GM19193 (cell line): ENCODE data around the gene C20orf202.

ENCODE experiments used
- POLR2A ChIP-seq: IDR thresholded peaks from 4 replicates; pipeline ENCODE4 v1.6.1; 2011; ENCODE audit not compliant: insufficient read depth, insufficient read length; ENCODE audit errors: extremely low read depth

C20orf202 gene

DNA sequence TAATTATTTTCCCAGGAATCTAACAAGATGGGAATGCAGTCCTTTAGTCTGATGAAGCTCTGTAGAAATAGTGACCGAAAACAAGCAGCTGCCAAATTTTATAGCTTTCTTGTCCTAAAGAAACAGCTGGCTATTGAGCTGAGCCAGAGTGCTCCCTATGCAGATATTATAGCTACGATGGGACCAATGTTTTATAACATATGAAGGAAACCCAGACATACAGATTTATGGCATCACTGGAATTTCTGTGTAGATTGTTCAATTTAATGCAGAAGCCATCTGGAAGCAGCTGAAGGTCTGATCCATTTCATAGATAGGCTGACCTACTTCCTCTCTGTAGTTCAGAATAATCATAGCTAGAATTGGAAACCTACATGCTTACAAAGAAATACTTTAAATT is 51.0 kb downstream of the C20orf202 start:
- TF ChIP-seq POLR2A, result no peak

DNA sequence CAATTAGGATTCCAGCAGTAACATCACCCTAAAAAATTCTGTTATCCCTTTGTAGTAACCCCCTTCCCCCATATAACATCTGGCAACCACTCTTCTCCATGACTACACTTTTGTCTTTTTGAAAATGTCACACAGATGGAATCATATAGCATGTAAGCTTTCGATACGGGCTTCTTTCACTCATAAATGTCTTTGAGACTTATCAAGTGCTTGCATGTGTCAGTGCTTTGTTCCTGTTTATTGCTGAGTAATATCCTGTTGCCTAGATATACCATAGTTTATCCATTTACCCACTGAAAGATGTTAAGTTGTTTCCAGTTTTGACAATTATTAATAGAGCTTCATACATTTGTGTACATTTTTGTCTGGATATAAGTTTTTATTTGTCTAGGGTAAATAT is 52.4 kb downstream of the C20orf202 start:
- TF ChIP-seq POLR2A, result no peak
